Large intestine (tissue), 3 donors: ENCODE measurements around the gene PUSL1. TPM values are rescaled to one million over a fixed set of nuclear protein-coding genes. Genes with fewer than 3 reads are reported as not detected.
"Not testable (repeated sequence)": the region's sequence is repeated elsewhere in the genome, so short reads cannot be mapped to it uniquely, and the experiment has no call there.

ENCODE experiments used
- DNase-seq, 2 donors: peaks; one replicate each; pipeline versions ENCODE4 v3.0.0 to v3.0.0-alpha.2; 2013
- H3K27ac ChIP-seq: one replicate; pipeline ENCODE4 v1.5.1; 2013; ENCODE audit warnings: low read length
- H3K27me3 ChIP-seq: 2 replicates; pipeline ENCODE4 v1.6.1; 2013; ENCODE audit warnings: low read length; ENCODE audit not compliant: control insufficient read depth, insufficient read depth
- H3K36me3 ChIP-seq: 2 replicates; pipeline ENCODE4 v1.6.1; 2013; ENCODE audit warnings: low read length; ENCODE audit not compliant: control insufficient read depth, insufficient read depth
- H3K4me1 ChIP-seq: one replicate; pipeline ENCODE4 v1.6.1; 2013; ENCODE audit warnings: low read length; ENCODE audit not compliant: control insufficient read depth, insufficient read depth
- H3K4me3 ChIP-seq: one replicate; pipeline ENCODE4 v1.5.1; 2013; ENCODE audit warnings: low read length
- H3K9me3 ChIP-seq: one replicate; pipeline ENCODE4 v1.6.1; 2013; ENCODE audit warnings: mild to moderate bottlenecking, low read depth, low read length, moderate library complexity; ENCODE audit not compliant: control insufficient read depth
- WGBS: methylation state at CpG from one replicate; pipeline ENCODE4 v1.1.5; 2013; ENCODE audit warnings: low lambda C conversion rate; ENCODE audit not compliant: insufficient coverage; 5-methylcytosine and 5-hydroxymethylcytosine counted together
- polyA plus RNA-seq: library from polyadenylated mRNA; unstranded; fragments of 120-200 nt; gene quantifications from one replicate; pipeline ENCODE4 v1.2.1, GENCODE V29; 2013

PUSL1 gene
- polyA plus RNA-seq, 1 donor: 14.5 TPM

GRCh38 chr1:1316199-1316598, 7.8 kb downstream of the PUSL1 start:
- H3K36me3 ChIP-seq: peaks cover 76% of the 10 kb centered on the region
- not testable (repeated sequence) for H3K4me1 ChIP-seq, H3K9me3 ChIP-seq, H3K27ac ChIP-seq, DNase-seq, H3K27me3 ChIP-seq, H3K4me3 ChIP-seq
- no CpG with 5 or more reads among the region's 8 CpGs for WGBS

- no peaks in the 10 kb centered on the region for H3K4me1 ChIP-seq
- no CpG with 5 or more reads among the region's 6 CpGs for WGBS
- H3K27ac ChIP-seq: no peak overlapping the region
- H3K36me3 ChIP-seq: peaks cover 73% of the 10 kb centered on the region
- H3K4me3 ChIP-seq: no peak overlapping the region
- H3K9me3 ChIP-seq: no peaks in the 10 kb centered on the region
- H3K27me3 ChIP-seq: no peaks in the 10 kb centered on the region
- no peak for DNase-seq
Observed at GRCh38 chr1:1317420-1317819, 9.0 kb downstream of the PUSL1 start.

DNA sequence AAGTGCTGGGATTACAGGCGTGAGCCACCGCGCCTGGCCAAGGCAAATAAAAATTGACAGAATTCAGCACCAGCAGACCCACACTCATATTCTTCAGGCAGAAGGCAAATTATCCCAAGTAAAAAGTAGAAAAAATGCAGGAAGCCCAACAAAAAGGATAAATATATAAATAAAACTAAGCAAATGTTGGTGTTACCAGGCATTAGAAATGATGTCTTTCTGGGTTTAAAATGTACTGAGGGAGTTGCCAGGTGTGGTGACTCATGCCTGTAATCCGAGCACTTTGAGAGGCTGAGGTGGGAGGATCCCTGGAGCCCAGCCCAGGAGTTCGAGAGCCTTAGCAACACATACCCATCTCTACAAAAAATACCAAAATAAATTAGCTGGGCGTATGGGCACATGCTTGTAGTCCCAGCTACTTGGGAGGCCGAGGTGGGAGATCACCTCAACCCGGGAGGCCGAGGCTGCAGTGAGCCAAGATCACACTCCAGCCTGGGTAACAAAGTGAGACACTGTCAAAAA, 9.8 kb downstream of the PUSL1 start:
- H3K4me3 ChIP-seq: no peak overlapping the region
- WGBS: no CpG with 5 or more reads among the region's 9 CpGs
- H3K9me3 ChIP-seq: no peaks in the 10 kb centered on the region
- no peak overlapping the region for H3K27ac ChIP-seq
- H3K36me3 ChIP-seq: peaks cover 65% of the 10 kb centered on the region
- no peaks in the 10 kb centered on the region for H3K27me3 ChIP-seq
- no peak for DNase-seq
- peaks cover 3% of the 10 kb centered on the region for H3K4me1 ChIP-seq

DNA sequence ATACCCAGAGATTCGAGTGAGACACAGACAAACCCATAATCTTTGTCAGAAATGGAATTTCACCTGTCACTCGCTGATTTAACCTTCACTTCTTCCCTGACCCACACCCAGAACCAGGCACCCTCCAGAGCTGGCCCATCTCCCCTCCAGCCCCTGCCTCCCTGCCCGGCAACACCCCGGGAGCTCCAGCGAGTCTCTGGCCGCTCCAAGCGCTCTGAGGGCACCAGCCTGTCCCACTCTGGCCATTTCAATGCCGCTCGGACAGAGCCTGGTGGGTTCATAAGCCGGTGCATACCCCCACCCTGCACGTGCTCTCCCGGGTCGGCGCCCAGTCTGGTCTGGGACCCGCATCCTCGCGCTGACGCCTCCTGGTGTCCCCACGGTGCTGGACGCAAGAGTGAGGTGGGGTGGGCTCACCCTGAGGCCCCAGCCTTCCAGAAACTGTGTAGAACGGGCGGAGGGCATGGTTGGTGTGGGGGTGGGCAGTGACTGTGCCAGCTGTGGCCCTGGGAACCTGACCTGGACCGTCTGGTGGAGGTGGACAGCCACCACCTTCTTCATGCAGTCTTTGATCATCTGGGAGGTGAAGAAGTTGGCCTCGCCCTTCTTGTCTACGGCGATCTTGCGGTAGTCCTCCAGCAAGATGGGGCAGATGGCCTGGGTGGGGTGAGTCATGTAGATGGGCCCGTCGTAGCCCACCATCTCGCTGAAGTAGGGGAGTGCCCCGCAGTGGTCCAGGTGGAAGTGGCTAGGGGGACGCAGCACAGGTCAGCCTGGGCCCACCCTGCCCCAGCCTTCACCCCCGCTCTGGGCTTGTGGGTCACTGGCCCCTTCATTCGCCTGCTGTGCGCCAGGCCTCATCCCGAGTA, 10.6 kb downstream of the PUSL1 start:
- H3K36me3 ChIP-seq: peaks cover 57% of the 10 kb centered on the region
- 100% methylated on average over 1 of the region's 36 CpGs for WGBS
- H3K4me1 ChIP-seq: peaks cover 3% of the 10 kb centered on the region
- H3K27ac ChIP-seq: no peak overlapping the region
- no peak overlapping the region for H3K4me3 ChIP-seq
- H3K9me3 ChIP-seq: no peaks in the 10 kb centered on the region
- no peak for DNase-seq
- H3K27me3 ChIP-seq: no peaks in the 10 kb centered on the region

GRCh38 chr1:1319646-1319941, 11.2 kb downstream of the PUSL1 start:
- Histone ChIP-seq H3K9me3 (no peaks in the 10 kb centered on the region), H3K4me1 (peaks cover 3% of the 10 kb centered on the region), H3K4me3 (no peak overlapping the region), H3K27ac (no peak overlapping the region), H3K27me3 (no peaks in the 10 kb centered on the region), H3K36me3 (peaks cover 51% of the 10 kb centered on the region)
- no CpG with 5 or more reads among the region's 13 CpGs for WGBS
- DNase-seq: no peak

- Histone ChIP-seq H3K4me3 (no peak overlapping the region), H3K27me3 (no peaks in the 10 kb centered on the region), H3K4me1 (peaks cover 10% of the 10 kb centered on the region), H3K27ac (no peak overlapping the region), H3K9me3 (no peaks in the 10 kb centered on the region), H3K36me3 (peaks cover 44% of the 10 kb centered on the region)
- DNase-seq: no peak
- no CpG with 5 or more reads among the region's 23 CpGs for WGBS
Observed at GRCh38 chr1:1320666-1321448, 12.5 kb downstream of the PUSL1 start.

GRCh38 chr1:1321477-1321876, 13.1 kb downstream of the PUSL1 start:
- no peak overlapping the region for H3K27ac ChIP-seq
- no CpG with 5 or more reads among the region's 8 CpGs for WGBS
- peaks cover 16% of the 10 kb centered on the region for H3K4me1 ChIP-seq
- peaks cover 46% of the 10 kb centered on the region for H3K36me3 ChIP-seq
- H3K9me3 ChIP-seq: no peaks in the 10 kb centered on the region
- DNase-seq: no peak
- H3K4me3 ChIP-seq: no peak overlapping the region
- H3K27me3 ChIP-seq: no peaks in the 10 kb centered on the region

- Histone ChIP-seq H3K36me3 (peaks cover 50% of the 10 kb centered on the region), H3K4me1 (peaks cover 17% of the 10 kb centered on the region), H3K9me3 (no peaks in the 10 kb centered on the region), H3K27ac (no peak overlapping the region), H3K4me3 (no peak overlapping the region), H3K27me3 (no peaks in the 10 kb centered on the region)
- no peak for DNase-seq
- no CpG with 5 or more reads among the region's 14 CpGs for WGBS
Observed at GRCh38 chr1:1322418-1322817, 14.0 kb downstream of the PUSL1 start.

- Histone ChIP-seq H3K36me3 (peaks cover 53% of the 10 kb centered on the region), H3K27me3 (no peaks in the 10 kb centered on the region), H3K4me1 (peaks cover 17% of the 10 kb centered on the region), H3K4me3 (no peak overlapping the region), H3K27ac (no peak overlapping the region), H3K9me3 (no peaks in the 10 kb centered on the region)
- no CpG with 5 or more reads among the region's 10 CpGs for WGBS
- no peak for DNase-seq
Observed at GRCh38 chr1:1322952-1323351, 14.6 kb downstream of the PUSL1 start.

- Histone ChIP-seq H3K27ac (peak overlapping the region; percentile 53), H3K27me3 (no peaks in the 10 kb centered on the region), H3K4me3 (peak overlapping the region; percentile 64), H3K9me3 (no peaks in the 10 kb centered on the region), H3K4me1 (peaks cover 17% of the 10 kb centered on the region), H3K36me3 (peaks cover 54% of the 10 kb centered on the region)
- DNase-seq: no peak
- no CpG with 5 or more reads among the region's 41 CpGs for WGBS
Observed at GRCh38 chr1:1324084-1324523, 15.7 kb downstream of the PUSL1 start.
